Panc1 (cell line): Measurements from ENCODE around the gene TALDO1. TPM values are rescaled to one million over a fixed set of nuclear protein-coding genes. Genes with fewer than 3 reads are reported as not detected.

Experiments used
- ATAC-seq: fragments of 200-7000 bp; cut with Tn5 transposase; 2 replicates; pipeline ENCODE4 v1.9.1; 2020; ENCODE audit warnings: mild to moderate bottlenecking, moderate library complexity
- BruUV-seq: library from RNA; stranded (reverse); fragments of 400-500 nt; replicated peaks from 2 replicates; lab custom pipeline; 2021; lab: Mats Ljungman, UMichigan
- CTCF ChIA-PET: fragments of 300-600 bp; sonication (Branson Sonifier 250); formaldehyde crosslinking; loops from one replicate; lab custom pipeline; 2022; ENCODE audit warnings: antibody characterized with exemption; lab: Charles Lee
- POLR2A ChIA-PET: fragments of 300-600 bp; sonication (Branson Sonifier 250); formaldehyde crosslinking; loops from one replicate; lab custom pipeline; 2022; ENCODE audit warnings: antibody characterized with exemption; lab: Charles Lee
- DNase-seq: peaks from one replicate; pipeline ENCODE4 v3.0.0-alpha.2; 2010; ENCODE audit warnings: low read depth, low spot score
- H3K27ac ChIP-seq: 2 replicates; pipeline ENCODE4 v1.5.1; 2011; ENCODE audit warnings: mild to moderate bottlenecking, low read length, inconsistent platforms
- H3K27me3 ChIP-seq: fragments of 200-500 bp; sonication (Bioruptor generic); 2 replicates; pipeline ENCODE4 v1.6.0; 2014; ENCODE audit warnings: low read length, inconsistent platforms; ENCODE audit not compliant: control insufficient read depth, insufficient read depth
- H3K36me3 ChIP-seq: fragments of 200-500 bp; sonication (Bioruptor generic); 2 replicates; pipeline ENCODE4 v1.5.1; 2014; ENCODE audit warnings: inconsistent platforms, mild to moderate bottlenecking, low read length, moderate library complexity; ENCODE audit not compliant: control insufficient read depth, insufficient read depth
- H3K4me1 ChIP-seq: 2 replicates; pipeline ENCODE4 v1.5.1; 2011; ENCODE audit warnings: inconsistent platforms, mild to moderate bottlenecking, low read length, moderate library complexity; ENCODE audit not compliant: control insufficient read depth, insufficient read depth
- H3K4me3 ChIP-seq, 2 experiments: 2 replicates each; pipeline ENCODE4 v1.5.1; 2011 to 2012; ENCODE audit warnings: low read depth in 2 of 2, low read length in 2 of 2, mild to moderate bottlenecking in 2 of 2, inconsistent platforms in 1 of 2, moderate library complexity in 1 of 2
- H3K9me3 ChIP-seq: fragments of 200-500 bp; sonication (Bioruptor generic); 2 replicates; pipeline ENCODE4 v1.5.1; 2014; ENCODE audit warnings: low read depth, mild to moderate bottlenecking, inconsistent platforms, low read length, moderate library complexity; ENCODE audit not compliant: control insufficient read depth, insufficient read depth
- POLR2AphosphoS5 ChIP-seq: IDR thresholded peaks from 2 replicates; pipeline ENCODE4 v1.6.1; 2012; ENCODE audit warnings: mild to moderate bottlenecking, low read depth, low read length, moderate library complexity
- SIN3A ChIP-seq: IDR thresholded peaks from 2 replicates; pipeline ENCODE4 v1.6.1; 2012; ENCODE audit warnings: low read depth, mild to moderate bottlenecking, low read length, moderate library complexity, borderline replicate concordance; ENCODE audit not compliant: insufficient read depth
- TCF7L2 ChIP-seq: IDR thresholded peaks from 2 replicates; pipeline ENCODE4 v1.6.1; 2011; ENCODE audit warnings: mild to moderate bottlenecking, low read depth, low read length, inconsistent platforms
- in situ Hi-C: cut with HindIII; loops from 2 replicates; pipeline ENCODE4 v1.10.0; 2016; ENCODE audit warnings: low sequenced_read_pairs, low pct_unique_long_range_greater_than_20kb
- intact Hi-C: fragments of 100-400 bp; cut with micrococcal nuclease; formaldehyde crosslinking; loops from one replicate; pipeline ENCODE4 v1.10.0; 2022; ENCODE audit not compliant: unreplicated experiment
- total RNA-seq: library from RNA; stranded (reverse); gene quantifications from one replicate; pipeline ENCODE4 v1.2.1, GENCODE V29; 2021; ENCODE audit not compliant: unreplicated experiment
- TF ChIP-seq, protein P1 (sequence below), 2 experiments: IDR thresholded peaks; 2 replicates each; pipeline ENCODE4 v1.6.1; 2011 to 2012; ENCODE audit warnings: low read depth in 2 of 2, control low read depth in 1 of 2, low read length in 1 of 2, mild to moderate bottlenecking in 1 of 2, moderate library complexity in 1 of 2; ENCODE audit not compliant: insufficient read depth in 1 of 2
- TF ChIP-seq, protein P2 (sequence below): fragments of 450-650 bp; IDR thresholded peaks from 2 replicates; pipeline ENCODE4 v1.5.1; 2017; ENCODE audit warnings: mild to moderate bottlenecking

Gene TALDO1
- total RNA-seq, 1 experiment from 2014 or later, result 257 TPM

DNA sequence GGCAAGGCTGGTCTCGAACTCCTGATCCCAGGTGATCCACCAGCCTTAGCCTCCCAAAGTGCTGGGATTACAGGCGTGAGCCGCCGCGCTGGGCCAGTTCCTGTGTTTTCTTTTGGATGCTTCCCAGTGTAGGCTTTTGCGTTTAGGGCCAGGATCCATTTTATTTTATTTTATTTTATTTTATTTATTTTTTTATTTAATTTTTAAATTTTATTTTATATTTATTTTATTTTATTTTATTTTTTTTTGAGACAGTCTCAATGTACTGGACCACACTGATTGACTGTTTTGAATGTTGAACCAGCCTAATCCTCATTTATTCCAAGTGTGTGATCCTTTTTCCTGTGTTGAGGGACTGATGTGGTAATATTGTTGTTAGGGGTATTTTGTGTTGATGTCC is 32.8 kb upstream of the TALDO1 start:
- in situ Hi-C loops, result no loop called here
- Histone ChIP-seq H3K4me3 (no peak overlapping the region), H3K4me1 (peaks cover 23% of the 10 kb centered on the region), H3K27ac (no peak overlapping the region), H3K27me3 (no peaks in the 10 kb centered on the region), H3K36me3 (no peaks in the 10 kb centered on the region), H3K9me3 (no peaks in the 10 kb centered on the region)
- no peak for ATAC-seq
- ChIA-PET POLR2A (interaction anchor here (0.6 kb wide), 2 partner anchors 33 to 76 kb away, joined by 3 read pairs; no protein-coding TSS in a partner anchor), CTCF (no interaction called here)
- intact Hi-C loops, result no loop called here
- DNase-seq, result no peak
- no TSS peak for BruUV-seq
- TF ChIP-seq TCF7L2 (no peak), SIN3A (no peak), POLR2AphosphoS5 (no peak)
- TF ChIP-seq, protein P1, sequence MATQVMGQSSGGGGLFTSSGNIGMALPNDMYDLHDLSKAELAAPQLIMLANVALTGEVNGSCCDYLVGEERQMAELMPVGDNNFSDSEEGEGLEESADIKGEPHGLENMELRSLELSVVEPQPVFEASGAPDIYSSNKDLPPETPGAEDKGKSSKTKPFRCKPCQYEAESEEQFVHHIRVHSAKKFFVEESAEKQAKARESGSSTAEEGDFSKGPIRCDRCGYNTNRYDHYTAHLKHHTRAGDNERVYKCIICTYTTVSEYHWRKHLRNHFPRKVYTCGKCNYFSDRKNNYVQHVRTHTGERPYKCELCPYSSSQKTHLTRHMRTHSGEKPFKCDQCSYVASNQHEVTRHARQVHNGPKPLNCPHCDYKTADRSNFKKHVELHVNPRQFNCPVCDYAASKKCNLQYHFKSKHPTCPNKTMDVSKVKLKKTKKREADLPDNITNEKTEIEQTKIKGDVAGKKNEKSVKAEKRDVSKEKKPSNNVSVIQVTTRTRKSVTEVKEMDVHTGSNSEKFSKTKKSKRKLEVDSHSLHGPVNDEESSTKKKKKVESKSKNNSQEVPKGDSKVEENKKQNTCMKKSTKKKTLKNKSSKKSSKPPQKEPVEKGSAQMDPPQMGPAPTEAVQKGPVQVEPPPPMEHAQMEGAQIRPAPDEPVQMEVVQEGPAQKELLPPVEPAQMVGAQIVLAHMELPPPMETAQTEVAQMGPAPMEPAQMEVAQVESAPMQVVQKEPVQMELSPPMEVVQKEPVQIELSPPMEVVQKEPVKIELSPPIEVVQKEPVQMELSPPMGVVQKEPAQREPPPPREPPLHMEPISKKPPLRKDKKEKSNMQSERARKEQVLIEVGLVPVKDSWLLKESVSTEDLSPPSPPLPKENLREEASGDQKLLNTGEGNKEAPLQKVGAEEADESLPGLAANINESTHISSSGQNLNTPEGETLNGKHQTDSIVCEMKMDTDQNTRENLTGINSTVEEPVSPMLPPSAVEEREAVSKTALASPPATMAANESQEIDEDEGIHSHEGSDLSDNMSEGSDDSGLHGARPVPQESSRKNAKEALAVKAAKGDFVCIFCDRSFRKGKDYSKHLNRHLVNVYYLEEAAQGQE (IDR thresholded peaks at IDR 0.05; ENCODE audit: insufficient read depth in 1 of 2, low read depth in 2 of 2, low read length in 1 of 2), result no peak
- TF ChIP-seq, protein P2, sequence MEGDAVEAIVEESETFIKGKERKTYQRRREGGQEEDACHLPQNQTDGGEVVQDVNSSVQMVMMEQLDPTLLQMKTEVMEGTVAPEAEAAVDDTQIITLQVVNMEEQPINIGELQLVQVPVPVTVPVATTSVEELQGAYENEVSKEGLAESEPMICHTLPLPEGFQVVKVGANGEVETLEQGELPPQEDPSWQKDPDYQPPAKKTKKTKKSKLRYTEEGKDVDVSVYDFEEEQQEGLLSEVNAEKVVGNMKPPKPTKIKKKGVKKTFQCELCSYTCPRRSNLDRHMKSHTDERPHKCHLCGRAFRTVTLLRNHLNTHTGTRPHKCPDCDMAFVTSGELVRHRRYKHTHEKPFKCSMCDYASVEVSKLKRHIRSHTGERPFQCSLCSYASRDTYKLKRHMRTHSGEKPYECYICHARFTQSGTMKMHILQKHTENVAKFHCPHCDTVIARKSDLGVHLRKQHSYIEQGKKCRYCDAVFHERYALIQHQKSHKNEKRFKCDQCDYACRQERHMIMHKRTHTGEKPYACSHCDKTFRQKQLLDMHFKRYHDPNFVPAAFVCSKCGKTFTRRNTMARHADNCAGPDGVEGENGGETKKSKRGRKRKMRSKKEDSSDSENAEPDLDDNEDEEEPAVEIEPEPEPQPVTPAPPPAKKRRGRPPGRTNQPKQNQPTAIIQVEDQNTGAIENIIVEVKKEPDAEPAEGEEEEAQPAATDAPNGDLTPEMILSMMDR, result no peak

DNA sequence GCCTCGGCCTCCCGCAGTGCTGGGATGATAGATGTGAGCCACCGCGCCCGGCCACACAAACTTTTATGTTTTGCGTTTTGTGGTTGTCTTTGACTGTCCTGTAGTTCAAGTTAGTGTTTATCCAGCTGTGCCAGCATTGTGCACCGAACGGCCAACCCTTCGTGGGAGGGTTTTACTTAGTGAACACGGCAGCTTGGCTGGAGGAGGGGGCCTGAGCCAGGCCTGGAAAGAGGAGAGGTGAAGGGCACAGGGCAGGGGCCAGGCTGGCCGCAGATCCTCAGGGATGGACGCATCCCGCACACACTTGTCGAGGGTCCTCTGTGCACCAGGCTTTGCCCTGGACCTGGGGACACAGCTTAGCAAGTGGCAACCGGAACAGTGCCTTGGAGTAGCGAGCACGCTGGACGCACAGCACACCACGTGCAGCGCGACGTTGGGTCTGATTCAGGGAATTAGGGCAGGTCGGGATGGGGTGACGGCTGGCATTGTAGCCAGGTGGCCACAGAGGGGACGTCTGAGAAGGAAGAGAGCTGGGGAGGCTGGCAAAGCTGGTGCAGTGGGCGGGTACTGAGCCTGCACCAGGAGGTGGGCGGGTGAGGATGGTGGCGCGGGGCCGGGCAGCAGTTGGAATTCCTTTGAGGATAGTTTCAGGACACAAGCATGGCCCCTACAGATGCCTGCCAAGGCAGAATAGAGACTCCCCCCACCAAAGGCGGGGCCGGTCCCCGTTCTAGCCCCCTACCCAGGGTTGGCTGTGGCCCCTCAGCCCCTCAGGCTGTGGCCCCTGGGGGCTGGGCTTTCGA is 27.8 kb upstream of the TALDO1 start:
- BruUV-seq, result no TSS peak
- H3K27me3 ChIP-seq, result no peaks in the 10 kb centered on the region
- H3K9me3 ChIP-seq, result no peaks in the 10 kb centered on the region
- peaks cover 5% of the 10 kb centered on the region; the same call in 1 of the 2 replicates for H3K36me3 ChIP-seq
- DNase-seq (no peak), ATAC-seq (peak; percentile 11; the same call in 1 of the 2 replicates)
- in situ Hi-C loops, result no loop called here
- no peak overlapping the region for H3K4me3 ChIP-seq
- intact Hi-C loops, result loop anchor here (5.0 to 10.0 kb wide), 2 partner anchors 57 to 165 kb away; no protein-coding TSS in a partner anchor
- ChIA-PET POLR2A (interaction anchor here (0.6 to 0.8 kb wide), 3 partner anchors 14 to 22 kb away, joined by 3 to 4 read pairs (median 3); no protein-coding TSS in a partner anchor), CTCF (interaction anchor here (0.5 to 1.0 kb wide), 2 partner anchors 23 kb away, joined by 5 to 8 read pairs; no protein-coding TSS in a partner anchor)
- H3K27ac ChIP-seq, result no peak overlapping the region
- TF ChIP-seq TCF7L2 (no peak), POLR2AphosphoS5 (no peak), SIN3A (no peak)
- TF ChIP-seq, protein P2, result no peak
- TF ChIP-seq, protein P1 (IDR thresholded peaks at IDR 0.05; ENCODE audit: insufficient read depth in 1 of 2, low read depth in 2 of 2, low read length in 1 of 2), result no peak
- H3K4me1 ChIP-seq, result peaks cover 3% of the 10 kb centered on the region; the same call in 1 of the 2 replicates
